H9 (cell line): ENCODE measurements around the gene GRID2IP. TPM values are rescaled to one million over a fixed set of nuclear protein-coding genes. Genes with fewer than 3 reads are reported as not detected.

ENCODE experiments used
- DNase-seq: peaks from one replicate; pipeline ENCODE4 v3.0.0-alpha.2; 2017
- H2AFZ ChIP-seq: one replicate; pipeline ENCODE4 v1.6.1; 2013; ENCODE audit warnings: mild to moderate bottlenecking, low read length, control low read depth, moderate library complexity
- H2AK5ac ChIP-seq: 2 replicates; pipeline ENCODE4 v1.6.1; 2013; ENCODE audit warnings: low read length, control low read depth, mixed read lengths; ENCODE audit not compliant: insufficient read length
- H2BK120ac ChIP-seq: one replicate; pipeline ENCODE4 v1.6.1; 2013; ENCODE audit warnings: low read depth, mild to moderate bottlenecking, low read length, control low read depth, inconsistent platforms; ENCODE audit not compliant: poor library complexity, severe bottlenecking
- H2BK12ac ChIP-seq: 2 replicates; pipeline ENCODE4 v1.6.1; 2013; ENCODE audit warnings: low read length, control low read depth, mixed read lengths, low read depth; ENCODE audit not compliant: insufficient read length
- H2BK15ac ChIP-seq: 2 replicates; pipeline ENCODE4 v1.6.1; 2013; ENCODE audit warnings: low read depth, low read length, control low read depth
- H2BK20ac ChIP-seq: one replicate; pipeline ENCODE4 v1.6.1; 2013; ENCODE audit warnings: low read depth, mild to moderate bottlenecking, low read length, control low read depth, inconsistent platforms; ENCODE audit not compliant: poor library complexity, severe bottlenecking
- H2BK5ac ChIP-seq: 2 replicates; pipeline ENCODE4 v1.6.1; 2013; ENCODE audit warnings: low read length, control low read depth, mixed read lengths; ENCODE audit not compliant: insufficient read length
- H3K14ac ChIP-seq: 2 replicates; pipeline ENCODE4 v1.6.1; 2013; ENCODE audit warnings: low read length, control low read depth; ENCODE audit not compliant: insufficient read depth
- H3K18ac ChIP-seq: 2 replicates; pipeline ENCODE4 v1.6.1; 2013; ENCODE audit warnings: low read depth, mild to moderate bottlenecking, mixed read lengths, low read length, control low read depth; ENCODE audit not compliant: insufficient read length
- H3K23ac ChIP-seq: 2 replicates; pipeline ENCODE4 v1.6.1; 2013; ENCODE audit warnings: low read length, control low read depth, mixed read lengths, low read depth; ENCODE audit not compliant: insufficient read length
- H3K23me2 ChIP-seq: 2 replicates; pipeline ENCODE4 v1.6.1; 2013; ENCODE audit warnings: low read depth, mild to moderate bottlenecking, mixed read lengths, low read length, control low read depth; ENCODE audit not compliant: insufficient read length, poor library complexity, severe bottlenecking
- H3K27ac ChIP-seq: 2 replicates; pipeline ENCODE4 v1.5.1; 2013; ENCODE audit warnings: low read length, control low read depth, mixed read lengths, low read depth; ENCODE audit not compliant: insufficient read length
- H3K27me3 ChIP-seq: 2 replicates; pipeline ENCODE4 v1.6.1; 2013; ENCODE audit warnings: low read length, control low read depth, inconsistent platforms; ENCODE audit not compliant: insufficient read depth
- H3K4ac ChIP-seq: 2 replicates; pipeline ENCODE4 v1.6.1; 2013; ENCODE audit warnings: low read depth, mild to moderate bottlenecking, control low read depth, inconsistent platforms, low read length, moderate library complexity
- H3K4me1 ChIP-seq: 2 replicates; pipeline ENCODE4 v1.6.1; 2013; ENCODE audit warnings: low read length, control low read depth, inconsistent platforms; ENCODE audit not compliant: insufficient read depth
- H3K4me2 ChIP-seq: 2 replicates; pipeline ENCODE4 v1.6.1; 2013; ENCODE audit warnings: low read length, control low read depth, mixed read lengths; ENCODE audit not compliant: insufficient read length, insufficient read depth
- H3K56ac ChIP-seq: 2 replicates; pipeline ENCODE4 v1.6.1; 2013; ENCODE audit warnings: low read depth, mild to moderate bottlenecking, mixed read lengths, low read length, control low read depth; ENCODE audit not compliant: insufficient read length
- H3K79me1 ChIP-seq: 2 replicates; pipeline ENCODE4 v1.6.1; 2013; ENCODE audit warnings: low read depth, mild to moderate bottlenecking, moderate library complexity, low read length, control low read depth, inconsistent platforms; ENCODE audit not compliant: insufficient read depth, poor library complexity, severe bottlenecking
- H3K79me2 ChIP-seq: 2 replicates; pipeline ENCODE4 v1.6.1; 2013; ENCODE audit warnings: low read length, control low read depth, inconsistent platforms; ENCODE audit not compliant: insufficient read depth
- H3K9ac ChIP-seq: 2 replicates; pipeline ENCODE4 v1.6.1; 2013; ENCODE audit warnings: low read length, control low read depth, mixed read lengths; ENCODE audit not compliant: insufficient read length; ENCODE audit errors: extremely low read depth
- H3K9me3 ChIP-seq: one replicate; pipeline ENCODE4 v1.6.1; 2013; ENCODE audit warnings: low read depth, low read length, inconsistent platforms; ENCODE audit not compliant: control insufficient read depth
- H3T11ph ChIP-seq: one replicate; pipeline ENCODE4 v1.6.1; 2013; ENCODE audit warnings: mild to moderate bottlenecking, low read length, control low read depth, inconsistent platforms
- H4K20me1 ChIP-seq: one replicate; pipeline ENCODE4 v1.6.1; 2013; ENCODE audit not compliant: control insufficient read depth, insufficient read length, insufficient read depth
- H4K5ac ChIP-seq: 2 replicates; pipeline ENCODE4 v1.6.1; 2013; ENCODE audit warnings: low read depth, mild to moderate bottlenecking, mixed read lengths, low read length, control low read depth; ENCODE audit not compliant: insufficient read length
- H4K8ac ChIP-seq: replicated peaks from 2 replicates; pipeline ENCODE4 v1.6.1; 2013; ENCODE audit warnings: low read length, control low read depth, mixed read lengths, low read depth; ENCODE audit not compliant: insufficient read length
- H4K91ac ChIP-seq: 2 replicates; pipeline ENCODE4 v1.6.1; 2013; ENCODE audit warnings: low read depth, mild to moderate bottlenecking, moderate library complexity, mixed read lengths, low read length, control low read depth; ENCODE audit not compliant: insufficient read length
- H3K27ac Mint-ChIP-seq, 3 experiments: 2 replicates in 2 of 3; 3 replicates in 1 of 3; pipeline ENCODE4 v1.8.0; 2020 to 2021; ENCODE audit warnings: mixed read lengths in 3 of 3, mild to moderate bottlenecking in 1 of 3, moderate library complexity in 1 of 3
- H3K27me3 Mint-ChIP-seq: 2 replicates; pipeline ENCODE4 v1.8.0; 2021; ENCODE audit warnings: low read depth, mild to moderate bottlenecking, moderate library complexity, mixed read lengths
- H3K36me3 Mint-ChIP-seq, 3 experiments: 2 replicates in 2 of 3; 3 replicates in 1 of 3; pipeline ENCODE4 v1.8.0; 2020 to 2021; ENCODE audit warnings: low read depth in 3 of 3, mixed read lengths in 3 of 3; ENCODE audit not compliant: insufficient read depth in 1 of 3
- H3K4me1 Mint-ChIP-seq, 2 experiments: 2 replicates each; pipeline ENCODE4 v1.8.0; 2020; ENCODE audit warnings: mixed read lengths in 2 of 2
- H3K4me3 Mint-ChIP-seq, 2 experiments: 2 replicates in 1 of 2; 3 replicates in 1 of 2; pipeline ENCODE4 v1.8.0; 2020 to 2021; ENCODE audit warnings: mild to moderate bottlenecking in 2 of 2, mixed read lengths in 2 of 2, moderate library complexity in 1 of 2
- H3K9me3 Mint-ChIP-seq, 2 experiments: 2 replicates in 1 of 2; 3 replicates in 1 of 2; pipeline ENCODE4 v1.8.0; 2020; ENCODE audit warnings: mild to moderate bottlenecking in 2 of 2, mixed read lengths in 2 of 2, moderate library complexity in 1 of 2
- whole genome bisulfite sequencing: extraction: QIAGEN DNeasy Blood & Tissue Kit; methylation state at CpG from one replicate; pipeline ENCODE4 v1.1.7; 2013; ENCODE audit warnings: missing lambda C conversion rate, low lambda C conversion rate, mixed read lengths; ENCODE audit not compliant: insufficient read length; ENCODE audit errors: extremely low coverage; 5-methylcytosine and 5-hydroxymethylcytosine counted together
- total RNA-seq: library from RNA; stranded (reverse); gene quantifications from 2 replicates; pipeline ENCODE4 v1.2.1, GENCODE V29; 2021
- TF ChIP-seq, protein P1 (sequence below): fragments of 200-600 bp; sonication (generic); conservative IDR thresholded peaks from 3 replicates; pipeline ENCODE4 v1.8.0; 2021; ENCODE audit warnings: antibody characterized with exemption, mild to moderate bottlenecking

Gene GRID2IP
- total RNA-seq, 1 experiment from 2014 or later, result 1.7 TPM

GRCh38 chr7:6494365-6494764 is 56.9 kb downstream of the GRID2IP start:
- Histone ChIP-seq H3K18ac (no peak overlapping the region), H2BK120ac (no peak overlapping the region), H2AK5ac (no peak overlapping the region), H3K27me3 (no peaks in the 10 kb centered on the region), H3K4me2 (no peak overlapping the region), H4K91ac (no peak overlapping the region), H2BK20ac (no peak overlapping the region), H2BK15ac (no peak overlapping the region), H4K20me1 (no peaks in the 10 kb centered on the region), H3K14ac (no peak overlapping the region), H4K5ac (no peak overlapping the region), H2BK5ac (no peak overlapping the region), H3K23ac (no peak overlapping the region), H4K8ac (no peak overlapping the region), H3T11ph (no peak overlapping the region), H2BK12ac (no peak overlapping the region), H3K23me2 (no peaks in the 10 kb centered on the region), H3K9ac (no peak overlapping the region), H3K9me3 (no peaks in the 10 kb centered on the region), H3K4me1 (no peaks in the 10 kb centered on the region), H2AFZ (no peak overlapping the region), H3K79me2 (no peaks in the 10 kb centered on the region), H3K4ac (no peak overlapping the region), H3K27ac (no peak overlapping the region), H3K79me1 (no peaks in the 10 kb centered on the region), H3K56ac (no peak overlapping the region)
- no peak overlapping the region for H3K4me3 Mint-ChIP-seq
- no CpG with 5 or more reads among the region's 2 CpGs for WGBS
- H3K4me1 Mint-ChIP-seq, result no peaks in the 10 kb centered on the region
- TF ChIP-seq, protein P1, sequence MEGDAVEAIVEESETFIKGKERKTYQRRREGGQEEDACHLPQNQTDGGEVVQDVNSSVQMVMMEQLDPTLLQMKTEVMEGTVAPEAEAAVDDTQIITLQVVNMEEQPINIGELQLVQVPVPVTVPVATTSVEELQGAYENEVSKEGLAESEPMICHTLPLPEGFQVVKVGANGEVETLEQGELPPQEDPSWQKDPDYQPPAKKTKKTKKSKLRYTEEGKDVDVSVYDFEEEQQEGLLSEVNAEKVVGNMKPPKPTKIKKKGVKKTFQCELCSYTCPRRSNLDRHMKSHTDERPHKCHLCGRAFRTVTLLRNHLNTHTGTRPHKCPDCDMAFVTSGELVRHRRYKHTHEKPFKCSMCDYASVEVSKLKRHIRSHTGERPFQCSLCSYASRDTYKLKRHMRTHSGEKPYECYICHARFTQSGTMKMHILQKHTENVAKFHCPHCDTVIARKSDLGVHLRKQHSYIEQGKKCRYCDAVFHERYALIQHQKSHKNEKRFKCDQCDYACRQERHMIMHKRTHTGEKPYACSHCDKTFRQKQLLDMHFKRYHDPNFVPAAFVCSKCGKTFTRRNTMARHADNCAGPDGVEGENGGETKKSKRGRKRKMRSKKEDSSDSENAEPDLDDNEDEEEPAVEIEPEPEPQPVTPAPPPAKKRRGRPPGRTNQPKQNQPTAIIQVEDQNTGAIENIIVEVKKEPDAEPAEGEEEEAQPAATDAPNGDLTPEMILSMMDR, result no peak
- peaks cover 5 to 6% of the 10 kb centered on the region in 2 experiments; a peak in 4 of 5 replicates for H3K9me3 Mint-ChIP-seq
- no peak overlapping the region; a peak in 1 of 7 replicates for H3K27ac Mint-ChIP-seq
- H3K36me3 Mint-ChIP-seq, result peaks cover 0 to 5% (median 4%) of the 10 kb centered on the region in 3 experiments; a peak in 2 of 7 replicates
- peaks cover 7% of the 10 kb centered on the region for H3K27me3 Mint-ChIP-seq
- no peak for DNase-seq
